D721Med (cell line): ENCODE data around the gene PLPP4.

Source experiments
- DNase-seq: peaks from one replicate; pipeline ENCODE4 v3.0.0; 2011; ENCODE audit warnings: low spot score; ENCODE audit not compliant: insufficient read length
- FAIRE-seq: peaks from 2 replicates; lab custom pipeline; 2011; peaks lifted over from hg19 to GRCh38; lab: Jason Lieb, UNC
- CTCF ChIP-seq: IDR thresholded peaks from 2 replicates; pipeline ENCODE4 v1.5.1; 2012; ENCODE audit warnings: mild to moderate bottlenecking, control low read depth; ENCODE audit not compliant: insufficient read depth; ENCODE audit errors: missing control alignments

Gene PLPP4

GRCh38 chr10:120483006-120483405, 26.0 kb downstream of the PLPP4 start:
- no peak for DNase-seq
- TF ChIP-seq CTCF, result no peak
- no peak for FAIRE-seq

- DNase-seq, result no peak
- TF ChIP-seq CTCF, result no peak
- FAIRE-seq, result no peak
These were observed 26.7 kb downstream of the PLPP4 start for GRCh38 chr10:120483651-120484301.

- DNase-seq, result no peak
- no peak for TF ChIP-seq CTCF
- no peak for FAIRE-seq
These were observed 28.9 kb downstream of the PLPP4 start for GRCh38 chr10:120485946-120486345.

GRCh38 chr10:120486671-120487205, 29.7 kb downstream of the PLPP4 start:
- DNase-seq (no peak), FAIRE-seq (no peak)
- no peak for TF ChIP-seq CTCF

- no peak for TF ChIP-seq CTCF
- DNase-seq, result no peak
- no peak for FAIRE-seq
These were observed 33.3 kb downstream of the PLPP4 start for GRCh38 chr10:120490288-120490687.

- no peak for TF ChIP-seq CTCF
- no peak for FAIRE-seq
- no peak for DNase-seq
These were observed 35.3 kb downstream of the PLPP4 start for GRCh38 chr10:120492346-120492745.
